ENCODE results near the gene RAPGEF1. TPM values are rescaled to one million over a fixed set of nuclear protein-coding genes. Genes with fewer than 3 reads are reported as not detected.

Gene RAPGEF1
- total RNA-seq, 1 experiment from 2014 or later = 25.2 TPM

- Histone ChIP-seq H3K9me3 (ENCODE audit: low read length) (no peaks in the 10 kb centered on the region), H3K27me3 (ENCODE audit: low read length) (no peaks in the 10 kb centered on the region), H3K27ac (ENCODE audit: low read length) (no peak overlapping the region), H3K4me2 (ENCODE audit: low read length) (no peak overlapping the region), H3K9ac (ENCODE audit: low read length) (no peak overlapping the region), H2AFZ (ENCODE audit: low read length) (no peak overlapping the region), H3F3A (ENCODE audit: low read length, unreplicated experiment) (peaks cover 9% of the 10 kb centered on the region), H3K79me2 (ENCODE audit: low read length) (peaks cover 41% of the 10 kb centered on the region), H3K9me2 (replicated peaks; ENCODE audit: low read length) (no peaks in the 10 kb centered on the region), H4K20me1 (ENCODE audit: low read length) (peaks cover 7% of the 10 kb centered on the region; the same call in 1 of the 2 replicates), H3K4me1 (ENCODE audit: insufficient read depth, low read length) (peaks cover 37% of the 10 kb centered on the region), H3K4me3 (ENCODE audit: low read length) (no peak overlapping the region), H3K36me3 (ENCODE audit: low read depth, low read length) (no peaks in the 10 kb centered on the region)
- no peak for DNase-seq
- ChIA-PET CTCF (no interaction called here), POLR2A (ENCODE audit: unreplicated experiment) (interaction anchor here (0.7 kb wide), 1 partner anchor 59 kb away, joined by 11 read pairs; no protein-coding TSS in a partner anchor)
- intact Hi-C loops (cut with micrococcal nuclease) = no loop called here
- no TSS peak for BruUV-seq (replicated peaks)
- TF ChIP-seq EZH2 (IDR thresholded peaks at IDR 0.05; ENCODE audit: low read length, unreplicated experiment) = no peak
- no peak for TF ChIP-seq CTCF (conservative IDR thresholded peaks at IDR 0.05; ENCODE audit: low read depth, low read length)
- TF ChIP-seq EZH2phosphoT487 (IDR thresholded peaks at IDR 0.05; ENCODE audit: borderline replicate concordance, low read length) = no peak
- ATAC-seq = no peak
Observed at GRCh38 chr9:131674425-131675421, 65.2 kb downstream of the RAPGEF1 start.

- no peak for DNase-seq
- CTCF ChIA-PET = no interaction called here
- H3K4me3 ChIP-seq (ENCODE audit: low read length) = no peak overlapping the region
Observed at GRCh38 chr9:131673531-131673930, 66.3 kb downstream of the RAPGEF1 start.

More at GRCh38 chr9:131673531-131673930, 66.3 kb downstream of the RAPGEF1 start:
- TF ChIP-seq EZH2phosphoT487 (IDR thresholded peaks at IDR 0.05; ENCODE audit: borderline replicate concordance, low read length) = no peak
- no peak for TF ChIP-seq CTCF (conservative IDR thresholded peaks at IDR 0.05; ENCODE audit: low read depth, low read length)
- TF ChIP-seq EZH2 (IDR thresholded peaks at IDR 0.05; ENCODE audit: low read length, unreplicated experiment) = no peak
- Histone ChIP-seq H3K4me2 (ENCODE audit: low read length) (no peak overlapping the region), H2AFZ (ENCODE audit: low read length) (no peak overlapping the region), H3K27ac (ENCODE audit: low read length) (no peak overlapping the region), H3K9me2 (replicated peaks; ENCODE audit: low read length) (no peaks in the 10 kb centered on the region), H3K27me3 (ENCODE audit: low read length) (no peaks in the 10 kb centered on the region), H4K20me1 (ENCODE audit: low read length) (peaks cover 7% of the 10 kb centered on the region; the same call in 1 of the 2 replicates), H3K9me3 (ENCODE audit: low read length) (no peaks in the 10 kb centered on the region), H3K36me3 (ENCODE audit: low read depth, low read length) (no peaks in the 10 kb centered on the region), H3K79me2 (ENCODE audit: low read length) (peaks cover 35% of the 10 kb centered on the region), H3K4me1 (ENCODE audit: insufficient read depth, low read length) (peaks cover 37% of the 10 kb centered on the region), H3F3A (ENCODE audit: low read length, unreplicated experiment) (peaks cover 9% of the 10 kb centered on the region), H3K9ac (ENCODE audit: low read length) (no peak overlapping the region)
- POLR2A ChIA-PET (ENCODE audit: unreplicated experiment) = no interaction called here
- intact Hi-C loops (cut with micrococcal nuclease) = no loop called here
- BruUV-seq (replicated peaks) = no TSS peak
- ATAC-seq = no peak

All from PC-3 (cell line).